ENCODE data around the gene FAM13A. TPM values are rescaled to one million over a fixed set of nuclear protein-coding genes. Genes with fewer than 3 reads are reported as not detected.

Gene FAM13A
- total RNA-seq, 1 donor from 2014 or later = 2.7 TPM

GRCh38 chr4:89099034-89099433 is 42.0 kb upstream of the FAM13A start:
- CTCF ChIA-PET = no interaction called here
- Mint-ChIP-seq H3K27me3 (no peaks in the 10 kb centered on the region), H3K36me3 (ENCODE audit: low read depth) (no peaks in the 10 kb centered on the region), H3K4me3 (no peak overlapping the region), H3K9me3 (peaks cover 7% of the 10 kb centered on the region), H3K4me1 (peaks cover 24% of the 10 kb centered on the region), H3K27ac (no peak overlapping the region)
- ATAC-seq (ENCODE audit: low read depth) = no peak
- TF ChIP-seq, protein P1, sequence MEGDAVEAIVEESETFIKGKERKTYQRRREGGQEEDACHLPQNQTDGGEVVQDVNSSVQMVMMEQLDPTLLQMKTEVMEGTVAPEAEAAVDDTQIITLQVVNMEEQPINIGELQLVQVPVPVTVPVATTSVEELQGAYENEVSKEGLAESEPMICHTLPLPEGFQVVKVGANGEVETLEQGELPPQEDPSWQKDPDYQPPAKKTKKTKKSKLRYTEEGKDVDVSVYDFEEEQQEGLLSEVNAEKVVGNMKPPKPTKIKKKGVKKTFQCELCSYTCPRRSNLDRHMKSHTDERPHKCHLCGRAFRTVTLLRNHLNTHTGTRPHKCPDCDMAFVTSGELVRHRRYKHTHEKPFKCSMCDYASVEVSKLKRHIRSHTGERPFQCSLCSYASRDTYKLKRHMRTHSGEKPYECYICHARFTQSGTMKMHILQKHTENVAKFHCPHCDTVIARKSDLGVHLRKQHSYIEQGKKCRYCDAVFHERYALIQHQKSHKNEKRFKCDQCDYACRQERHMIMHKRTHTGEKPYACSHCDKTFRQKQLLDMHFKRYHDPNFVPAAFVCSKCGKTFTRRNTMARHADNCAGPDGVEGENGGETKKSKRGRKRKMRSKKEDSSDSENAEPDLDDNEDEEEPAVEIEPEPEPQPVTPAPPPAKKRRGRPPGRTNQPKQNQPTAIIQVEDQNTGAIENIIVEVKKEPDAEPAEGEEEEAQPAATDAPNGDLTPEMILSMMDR (IDR thresholded peaks at IDR 0.05) = no peak
- POLR2A ChIA-PET = no interaction called here
- intact Hi-C loops (cut with micrococcal nuclease) = no loop called here
- DNase-seq = no peak

- intact Hi-C loops (cut with micrococcal nuclease) = no loop called here
- no peak for ATAC-seq (ENCODE audit: low read depth)
- no peak overlapping the region for H3K27ac Mint-ChIP-seq
- H3K9me3 Mint-ChIP-seq = peaks cover 13% of the 10 kb centered on the region
- DNase-seq = no peak
- no peaks in the 10 kb centered on the region for H3K4me1 Mint-ChIP-seq
- no peak overlapping the region for H3K4me3 Mint-ChIP-seq
- no peaks in the 10 kb centered on the region for H3K27me3 Mint-ChIP-seq
- no peaks in the 10 kb centered on the region for H3K36me3 Mint-ChIP-seq (ENCODE audit: low read depth)
- ChIA-PET CTCF (no interaction called here), POLR2A (no interaction called here)
- TF ChIP-seq, protein P1 (IDR thresholded peaks at IDR 0.05) = no peak
These were observed 21.3 kb upstream of the FAM13A start for GRCh38 chr4:89078300-89078699.

DNA sequence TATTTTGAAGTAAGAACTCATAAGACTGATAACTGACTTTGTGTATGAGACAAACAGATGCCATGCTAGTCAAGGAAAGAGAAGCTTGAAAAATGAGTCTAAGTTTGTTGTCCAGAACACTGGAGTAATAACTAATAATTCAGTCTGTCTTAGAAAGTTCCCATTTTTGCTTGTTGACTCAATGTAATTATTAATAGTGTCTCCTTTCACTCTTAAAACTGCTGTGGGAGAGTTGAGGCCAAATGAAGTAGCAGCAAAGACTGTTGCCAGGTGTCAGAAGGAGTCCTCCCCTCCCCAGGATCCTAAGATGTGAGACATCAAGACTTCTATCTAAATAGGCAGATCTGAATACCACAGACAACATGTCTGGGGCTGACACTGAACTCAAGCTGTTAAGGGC is 20.8 kb upstream of the FAM13A start:
- Mint-ChIP-seq H3K9me3 (peaks cover 13% of the 10 kb centered on the region), H3K4me3 (no peak overlapping the region), H3K4me1 (no peaks in the 10 kb centered on the region), H3K36me3 (ENCODE audit: low read depth) (no peaks in the 10 kb centered on the region), H3K27ac (no peak overlapping the region), H3K27me3 (no peaks in the 10 kb centered on the region)
- DNase-seq (no peak), ATAC-seq (ENCODE audit: low read depth) (no peak)
- ChIA-PET POLR2A (no interaction called here), CTCF (no interaction called here)
- TF ChIP-seq, protein P1 (IDR thresholded peaks at IDR 0.05) = no peak
- intact Hi-C loops (cut with micrococcal nuclease) = no loop called here

DNA sequence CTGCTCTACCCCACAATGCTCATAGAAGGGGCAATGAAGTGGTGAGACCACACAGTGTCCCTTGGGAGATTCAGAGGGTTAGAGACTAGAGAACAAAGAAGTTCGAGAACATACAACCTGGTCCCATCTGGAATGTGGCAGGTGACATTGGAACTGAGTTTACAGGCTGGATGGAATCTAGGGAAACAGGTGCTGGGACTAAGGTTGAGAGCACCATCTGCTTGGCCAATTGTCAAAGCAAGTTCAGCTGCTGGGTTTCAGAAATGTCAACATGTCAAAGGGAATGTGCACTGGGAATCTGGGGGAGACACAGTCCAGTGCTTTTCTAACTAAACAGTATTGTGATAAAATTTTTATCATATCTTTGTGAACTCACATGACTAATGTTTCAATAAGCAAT is 15.9 kb upstream of the FAM13A start:
- intact Hi-C loops (cut with micrococcal nuclease) = no loop called here
- TF ChIP-seq, protein P1 (IDR thresholded peaks at IDR 0.05) = no peak
- no peak overlapping the region for H3K4me3 Mint-ChIP-seq
- ChIA-PET POLR2A (no interaction called here), CTCF (no interaction called here)
- no peaks in the 10 kb centered on the region for H3K36me3 Mint-ChIP-seq (ENCODE audit: low read depth)
- H3K9me3 Mint-ChIP-seq = peaks cover 2% of the 10 kb centered on the region
- DNase-seq (no peak), ATAC-seq (ENCODE audit: low read depth) (no peak)
- no peaks in the 10 kb centered on the region for H3K27me3 Mint-ChIP-seq
- H3K4me1 Mint-ChIP-seq = peaks cover 4% of the 10 kb centered on the region
- H3K27ac Mint-ChIP-seq = no peak overlapping the region

GRCh38 chr4:89071311-89071710 is 14.3 kb upstream of the FAM13A start:
- Mint-ChIP-seq H3K4me3 (no peak overlapping the region), H3K27me3 (no peaks in the 10 kb centered on the region), H3K36me3 (ENCODE audit: low read depth) (no peaks in the 10 kb centered on the region), H3K9me3 (no peaks in the 10 kb centered on the region), H3K27ac (no peak overlapping the region), H3K4me1 (peaks cover 4% of the 10 kb centered on the region)
- ATAC-seq (ENCODE audit: low read depth) = no peak
- DNase-seq = no peak
- ChIA-PET POLR2A (no interaction called here), CTCF (no interaction called here)
- intact Hi-C loops (cut with micrococcal nuclease) = no loop called here
- TF ChIP-seq, protein P1 (IDR thresholded peaks at IDR 0.05) = no peak

Data from activated B cell treated with CpG ODN at 0.5 μM for 24 hours (primary cell).